NCI-H526 (cell line): ENCODE measurements around the gene TARDBP.
"Not testable (repeated sequence)": the region's sequence is repeated elsewhere in the genome, so short reads cannot be mapped to it uniquely, and the experiment has no call there.

ENCODE experiments used
- DNase-seq, 2 experiments: peaks; one replicate each; lab custom pipeline; 2025; lab: John Stamatoyannopoulos, UW

Gene TARDBP

DNA sequence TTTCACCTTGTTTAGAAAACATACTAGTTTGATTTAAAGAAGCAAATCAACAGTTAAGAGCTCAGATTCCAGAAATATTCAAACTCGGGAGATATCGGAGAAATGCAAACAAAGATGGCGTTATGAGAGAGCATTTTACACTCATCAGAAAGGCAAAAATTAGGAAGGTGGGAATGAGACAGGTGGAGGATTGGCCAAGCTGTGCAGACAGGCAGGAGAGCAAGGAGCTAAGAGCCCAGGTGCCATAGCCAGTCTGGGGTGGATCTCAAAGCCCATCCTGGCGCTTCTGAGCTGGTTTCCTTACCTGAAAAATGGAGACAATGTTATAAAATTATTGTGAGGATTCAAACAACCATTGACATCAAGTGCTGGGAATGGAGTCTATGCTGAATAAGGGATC is 19.6 kb upstream of the TARDBP start:
- no peak for DNase-seq

DNA sequence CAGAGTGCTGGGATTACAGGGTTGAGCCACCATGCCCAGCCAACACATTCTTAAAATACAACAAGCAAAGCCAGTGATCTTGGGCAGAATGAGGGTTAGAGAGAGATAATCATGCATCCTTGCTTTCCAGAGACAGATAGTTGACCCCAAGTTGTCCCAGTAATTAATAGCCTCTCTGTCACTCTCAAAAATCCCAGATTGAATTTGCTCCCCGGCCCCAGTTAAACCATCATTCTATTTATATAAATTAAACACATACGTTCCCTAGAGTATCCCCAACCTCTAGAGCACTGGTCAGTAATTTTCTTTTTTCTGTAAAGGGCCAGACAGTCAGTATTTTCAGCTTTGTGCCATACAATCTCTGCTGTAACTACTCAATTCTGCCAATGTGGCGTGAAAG is 16.4 kb upstream of the TARDBP start:
- DNase-seq, result no peak

GRCh38 chr1:11000526-11000925 is 11.9 kb upstream of the TARDBP start:
- DNase-seq, result no peak

DNA sequence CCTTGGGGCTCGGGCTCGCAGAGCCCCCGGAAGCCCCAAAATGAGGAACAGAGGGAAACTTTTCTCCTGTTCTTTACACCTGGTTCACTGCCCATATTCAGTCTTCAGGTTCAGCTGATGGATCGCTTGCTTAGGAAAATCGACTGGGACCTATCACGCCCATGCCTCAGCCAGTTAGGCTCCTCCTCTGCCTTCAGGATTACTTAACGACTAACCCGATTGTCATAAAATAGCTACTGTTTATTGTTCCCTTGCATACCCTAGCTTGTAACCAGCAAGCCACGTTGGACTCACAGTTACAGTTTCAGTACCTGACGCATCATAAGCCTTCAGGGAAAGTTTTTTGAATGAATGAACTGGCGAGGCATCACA is 692 bp downstream of the TARDBP start:
- peak in 1 of 2 experiments; percentile 29 for DNase-seq

GRCh38 chr1:11019358-11019757 is 6.9 kb downstream of the TARDBP start:
- not testable (repeated sequence) for DNase-seq

DNA sequence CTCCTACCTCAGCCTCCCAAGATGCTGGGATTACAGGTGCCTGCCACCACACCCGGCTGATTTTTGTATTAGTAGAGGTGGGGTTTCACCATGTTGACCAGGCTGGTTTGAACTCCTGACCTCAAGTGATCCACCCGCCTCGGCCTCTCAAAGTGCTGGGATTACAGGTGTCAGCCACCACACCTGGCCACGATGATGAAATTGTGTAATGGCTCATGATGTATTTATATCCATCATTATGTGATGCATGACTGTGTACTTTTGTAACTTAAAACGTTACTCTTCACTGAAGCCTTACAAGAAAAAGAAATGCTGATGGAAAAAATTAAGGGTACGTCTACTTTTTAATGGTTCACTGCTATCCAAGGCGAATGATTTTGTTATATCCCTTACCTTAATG is 7.5 kb downstream of the TARDBP start:
- no peak for DNase-seq

DNA sequence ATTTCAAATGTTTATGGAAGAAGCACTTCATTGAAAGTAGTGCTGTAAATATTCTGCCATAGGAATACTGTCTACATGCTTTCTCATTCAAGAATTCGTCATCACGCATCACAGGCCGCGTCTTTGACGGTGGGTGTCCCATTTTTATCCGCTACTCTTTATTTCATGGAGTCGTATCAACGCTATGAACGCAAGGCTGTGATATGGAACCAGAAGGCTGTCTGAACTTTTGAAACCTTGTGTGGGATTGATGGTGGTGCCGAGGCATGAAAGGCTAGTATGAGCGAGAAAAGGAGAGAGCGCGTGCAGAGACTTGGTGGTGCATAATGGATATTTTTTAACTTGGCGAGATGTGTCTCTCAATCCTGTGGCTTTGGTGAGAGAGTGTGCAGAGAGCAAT is 10.7 kb downstream of the TARDBP start:
- no peak for DNase-seq

- no peak for DNase-seq
Measured at GRCh38 chr1:11024154-11024873, 11.9 kb downstream of the TARDBP start.

DNA sequence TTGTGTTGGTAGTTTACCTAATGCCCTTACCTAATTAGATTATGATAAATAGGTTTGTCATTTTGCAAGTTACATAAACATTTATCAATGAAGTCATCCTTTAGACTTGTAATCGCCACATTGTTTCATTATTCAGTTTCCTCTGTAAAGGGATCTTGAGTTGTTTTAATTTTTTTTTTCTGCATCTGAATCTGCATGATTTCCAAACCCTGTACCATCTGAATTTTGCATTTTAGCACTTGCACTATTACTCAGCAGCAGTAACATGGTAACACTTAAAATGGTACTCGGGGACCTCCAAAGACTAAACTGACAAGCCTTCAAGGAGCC is 12.4 kb downstream of the TARDBP start:
- no peak for DNase-seq

- no peak for DNase-seq
Measured at GRCh38 chr1:11025618-11026017, 13.2 kb downstream of the TARDBP start.

DNA sequence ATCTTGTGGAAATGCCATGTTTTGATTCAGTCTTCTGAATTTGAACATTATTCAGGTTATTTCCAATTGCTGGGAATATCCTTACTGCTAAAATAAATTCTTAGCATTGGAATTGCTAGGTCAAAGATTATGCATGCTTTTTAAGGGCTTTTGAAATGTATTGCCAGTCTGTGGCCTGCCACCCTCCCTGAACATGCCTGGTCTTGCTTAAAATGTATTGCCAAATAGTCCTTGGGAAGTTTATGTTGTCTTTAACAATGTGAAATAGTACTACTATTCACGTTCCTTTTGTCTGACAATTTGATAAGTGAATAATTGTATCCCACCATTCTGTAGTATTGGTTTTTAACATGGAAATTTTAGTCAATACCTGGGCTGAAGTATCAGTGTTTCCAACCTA is 13.6 kb downstream of the TARDBP start:
- DNase-seq, result no peak

- no peak for DNase-seq
Measured at GRCh38 chr1:11026903-11027302, 14.4 kb downstream of the TARDBP start.

GRCh38 chr1:11027316-11027715 is 14.9 kb downstream of the TARDBP start:
- no peak for DNase-seq

- DNase-seq, result no peak
Measured at GRCh38 chr1:11028018-11028417, 15.6 kb downstream of the TARDBP start.

DNA sequence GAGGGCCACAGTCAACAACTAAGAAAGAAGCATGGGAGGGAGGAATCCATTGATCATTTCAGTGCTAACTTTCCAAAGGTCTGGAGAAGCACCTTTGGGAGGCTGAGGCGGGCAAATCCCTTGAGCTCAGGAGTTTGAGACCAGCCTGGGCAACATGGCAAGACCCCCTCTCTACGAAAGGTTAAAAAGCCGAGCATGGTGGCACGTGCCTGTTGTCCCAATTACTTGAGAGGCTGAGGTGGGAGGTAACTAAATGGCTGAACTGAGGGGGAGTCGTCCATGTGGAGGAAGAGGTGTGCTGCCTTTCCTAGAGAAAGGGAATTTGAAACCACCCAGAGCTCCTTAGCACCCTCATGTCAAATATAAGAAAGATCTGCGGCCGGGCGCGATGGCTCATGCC is 18.4 kb downstream of the TARDBP start:
- DNase-seq, result no peak

DNA sequence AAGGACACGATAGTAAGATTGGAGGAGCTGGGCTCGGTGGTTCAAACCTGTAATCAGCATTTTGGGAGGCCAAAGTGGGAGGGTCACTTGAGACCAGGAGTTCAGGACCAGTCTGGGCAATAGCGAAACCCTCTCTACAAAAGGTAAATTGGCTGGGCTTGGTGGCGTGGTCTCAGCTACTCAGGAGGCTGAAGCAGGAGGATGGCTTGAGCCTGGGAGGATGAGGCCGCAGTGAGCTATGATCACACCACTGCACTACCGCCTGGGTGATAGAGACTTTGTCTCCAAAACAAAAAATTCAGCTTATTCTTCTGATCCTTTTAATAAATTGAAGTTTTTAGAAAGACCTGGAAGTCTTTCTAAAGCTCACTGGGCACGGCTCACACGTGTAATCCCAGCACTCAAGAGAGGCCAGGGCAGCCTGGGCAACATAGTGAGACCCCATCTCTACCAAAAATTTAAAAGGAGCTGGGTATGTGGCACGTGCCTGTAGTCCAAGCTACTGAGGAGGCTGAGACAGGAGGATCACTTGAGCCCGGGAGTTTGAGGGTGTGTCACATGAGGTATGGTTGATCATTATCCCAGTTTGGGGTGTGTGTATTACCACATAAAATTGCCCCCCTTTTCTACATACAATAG is 19.3 kb downstream of the TARDBP start:
- no peak for DNase-seq

- DNase-seq, result not testable (repeated sequence)
Measured at GRCh38 chr1:11037019-11037739, 24.7 kb downstream of the TARDBP start.

GRCh38 chr1:11037740-11038182 is 25.3 kb downstream of the TARDBP start:
- DNase-seq, result peak; percentile 54 to 83

- no peak for DNase-seq
Measured at GRCh38 chr1:11039351-11040104, 27.1 kb downstream of the TARDBP start.

- not testable (repeated sequence) for DNase-seq
Measured at GRCh38 chr1:11040105-11040429, 27.6 kb downstream of the TARDBP start.

DNA sequence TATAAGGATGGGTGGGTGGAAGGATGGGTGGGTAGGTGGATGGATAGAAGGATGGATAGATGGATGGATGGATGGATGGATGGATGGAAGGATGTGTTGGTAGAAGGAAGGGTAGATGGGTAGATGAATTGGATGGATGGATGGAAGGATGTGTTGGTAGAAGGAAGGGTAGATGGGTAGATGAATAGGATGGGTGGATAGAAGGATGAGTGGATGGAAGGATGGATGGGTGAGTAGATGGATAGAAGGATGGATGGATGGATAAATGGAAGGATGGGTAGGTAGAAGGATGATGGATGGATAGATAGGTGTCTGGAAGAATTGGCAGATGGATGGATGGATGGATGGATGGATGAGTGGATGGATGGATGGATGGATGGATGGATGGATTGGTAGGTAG is 28.6 kb downstream of the TARDBP start:
- DNase-seq, result no peak

DNA sequence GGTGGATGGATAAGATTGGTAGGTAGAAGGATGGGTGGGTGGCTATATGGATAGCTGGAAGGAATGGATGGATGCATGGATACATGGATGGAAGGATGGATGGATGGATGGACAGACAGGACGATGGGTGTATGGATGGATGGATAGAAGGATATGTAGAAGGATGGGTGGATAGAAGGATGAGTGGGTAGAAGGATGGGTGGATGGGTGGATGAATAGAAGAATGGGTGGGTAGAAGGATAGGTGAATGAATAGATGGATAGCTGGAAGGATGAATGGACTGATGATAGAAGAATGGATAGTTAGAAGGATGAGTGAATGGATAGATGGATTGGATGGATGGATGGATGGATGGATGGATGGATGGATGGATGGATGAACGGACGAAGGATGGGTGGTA is 29.6 kb downstream of the TARDBP start:
- no peak for DNase-seq
